ENCODE results near the gene MTA1. TPM values are rescaled to one million over a fixed set of nuclear protein-coding genes. Genes with fewer than 3 reads are reported as not detected.

Gene MTA1
- total and polyA plus RNA-seq, 10 of the 15 experiments (the other 5 are each of a cell fraction or from before 2014, with no cell fraction given) = 0.14 to 162 (median 30.6) TPM

GRCh38 chr14:105419195-105420091, at the start of gene MTA1 (continued):
- TF ChIP-seq IKZF1 (conservative IDR thresholded peaks at IDR 0.05) (peak; percentile 25; the same call in 1 of the 2 replicates), CHD2 (IDR thresholded peaks at IDR 0.05; ENCODE audit: borderline replicate concordance, low read depth, low read length) (no peak), IKZF2 (IDR thresholded peaks at IDR 0.05) (no peak), TAF1 (IDR thresholded peaks at IDR 0.05; ENCODE audit: borderline replicate concordance, low read depth, low read length) (no peak), BRCA1 (IDR thresholded peaks at IDR 0.05; ENCODE audit: low read depth, low read length) (no peak), TCF3 (IDR thresholded peaks at IDR 0.05; ENCODE audit: borderline replicate concordance, insufficient read depth, low read depth, low read length) (no peak), POLR2AphosphoS2 (IDR thresholded peaks at IDR 0.05; ENCODE audit: low read depth, low read length) (no peak), BCL11A (IDR thresholded peaks at IDR 0.05; ENCODE audit: low read depth, low read length) (no peak), SRF (IDR thresholded peaks at IDR 0.05; ENCODE audit: low read depth in 2 of 2, low read length in 2 of 2) (no peak), ZZZ3 (IDR thresholded peaks at IDR 0.05; ENCODE audit: control insufficient read depth, insufficient read length, low read depth) (no peak), POLR2A (IDR thresholded peaks at IDR 0.05; ENCODE audit: low read depth, low read length) (peak; percentile 52), SIX5 (IDR thresholded peaks at IDR 0.05; ENCODE audit: low read depth, low read length, severe bottlenecking) (no peak), CTCF (IDR thresholded peaks at IDR 0.05 in 2 of 3, conservative IDR thresholded peaks at IDR 0.05 in 1 of 3; ENCODE audit: control insufficient read depth in 2 of 3, extremely low read depth in 1 of 3, insufficient read depth in 1 of 3, low read depth in 3 of 3, low read length in 3 of 3) (no peak), ZNF217 (IDR thresholded peaks at IDR 0.05) (0 out of 2 replicates have a peak, but pooled peaks have one; percentile 26), NBN (IDR thresholded peaks at IDR 0.05) (peak; percentile 51; the same call in 1 of the 2 replicates), ZNF24 (IDR thresholded peaks at IDR 0.05) (no peak)
- TF ChIP-seq, protein P1, sequence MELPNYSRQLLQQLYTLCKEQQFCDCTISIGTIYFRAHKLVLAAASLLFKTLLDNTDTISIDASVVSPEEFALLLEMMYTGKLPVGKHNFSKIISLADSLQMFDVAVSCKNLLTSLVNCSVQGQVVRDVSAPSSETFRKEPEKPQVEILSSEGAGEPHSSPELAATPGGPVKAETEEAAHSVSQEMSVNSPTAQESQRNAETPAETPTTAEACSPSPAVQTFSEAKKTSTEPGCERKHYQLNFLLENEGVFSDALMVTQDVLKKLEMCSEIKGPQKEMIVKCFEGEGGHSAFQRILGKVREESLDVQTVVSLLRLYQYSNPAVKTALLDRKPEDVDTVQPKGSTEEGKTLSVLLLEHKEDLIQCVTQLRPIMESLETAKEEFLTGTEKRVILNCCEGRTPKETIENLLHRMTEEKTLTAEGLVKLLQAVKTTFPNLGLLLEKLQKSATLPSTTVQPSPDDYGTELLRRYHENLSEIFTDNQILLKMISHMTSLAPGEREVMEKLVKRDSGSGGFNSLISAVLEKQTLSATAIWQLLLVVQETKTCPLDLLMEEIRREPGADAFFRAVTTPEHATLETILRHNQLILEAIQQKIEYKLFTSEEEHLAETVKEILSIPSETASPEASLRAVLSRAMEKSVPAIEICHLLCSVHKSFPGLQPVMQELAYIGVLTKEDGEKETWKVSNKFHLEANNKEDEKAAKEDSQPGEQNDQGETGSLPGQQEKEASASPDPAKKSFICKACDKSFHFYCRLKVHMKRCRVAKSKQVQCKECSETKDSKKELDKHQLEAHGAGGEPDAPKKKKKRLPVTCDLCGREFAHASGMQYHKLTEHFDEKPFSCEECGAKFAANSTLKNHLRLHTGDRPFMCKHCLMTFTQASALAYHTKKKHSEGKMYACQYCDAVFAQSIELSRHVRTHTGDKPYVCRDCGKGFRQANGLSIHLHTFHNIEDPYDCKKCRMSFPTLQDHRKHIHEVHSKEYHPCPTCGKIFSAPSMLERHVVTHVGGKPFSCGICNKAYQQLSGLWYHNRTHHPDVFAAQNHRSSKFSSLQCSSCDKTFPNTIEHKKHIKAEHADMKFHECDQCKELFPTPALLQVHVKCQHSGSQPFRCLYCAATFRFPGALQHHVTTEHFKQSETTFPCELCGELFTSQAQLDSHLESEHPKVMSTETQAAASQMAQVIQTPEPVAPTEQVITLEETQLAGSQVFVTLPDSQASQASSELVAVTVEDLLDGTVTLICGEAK (IDR thresholded peaks at IDR 0.05; ENCODE audit: borderline replicate concordance) = no peak
- TF ChIP-seq, protein P2, sequence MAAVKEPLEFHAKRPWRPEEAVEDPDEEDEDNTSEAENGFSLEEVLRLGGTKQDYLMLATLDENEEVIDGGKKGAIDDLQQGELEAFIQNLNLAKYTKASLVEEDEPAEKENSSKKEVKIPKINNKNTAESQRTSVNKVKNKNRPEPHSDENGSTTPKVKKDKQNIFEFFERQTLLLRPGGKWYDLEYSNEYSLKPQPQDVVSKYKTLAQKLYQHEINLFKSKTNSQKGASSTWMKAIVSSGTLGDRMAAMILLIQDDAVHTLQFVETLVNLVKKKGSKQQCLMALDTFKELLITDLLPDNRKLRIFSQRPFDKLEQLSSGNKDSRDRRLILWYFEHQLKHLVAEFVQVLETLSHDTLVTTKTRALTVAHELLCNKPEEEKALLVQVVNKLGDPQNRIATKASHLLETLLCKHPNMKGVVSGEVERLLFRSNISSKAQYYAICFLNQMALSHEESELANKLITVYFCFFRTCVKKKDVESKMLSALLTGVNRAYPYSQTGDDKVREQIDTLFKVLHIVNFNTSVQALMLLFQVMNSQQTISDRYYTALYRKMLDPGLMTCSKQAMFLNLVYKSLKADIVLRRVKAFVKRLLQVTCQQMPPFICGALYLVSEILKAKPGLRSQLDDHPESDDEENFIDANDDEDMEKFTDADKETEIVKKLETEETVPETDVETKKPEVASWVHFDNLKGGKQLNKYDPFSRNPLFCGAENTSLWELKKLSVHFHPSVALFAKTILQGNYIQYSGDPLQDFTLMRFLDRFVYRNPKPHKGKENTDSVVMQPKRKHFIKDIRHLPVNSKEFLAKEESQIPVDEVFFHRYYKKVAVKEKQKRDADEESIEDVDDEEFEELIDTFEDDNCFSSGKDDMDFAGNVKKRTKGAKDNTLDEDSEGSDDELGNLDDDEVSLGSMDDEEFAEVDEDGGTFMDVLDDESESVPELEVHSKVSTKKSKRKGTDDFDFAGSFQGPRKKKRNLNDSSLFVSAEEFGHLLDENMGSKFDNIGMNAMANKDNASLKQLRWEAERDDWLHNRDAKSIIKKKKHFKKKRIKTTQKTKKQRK (IDR thresholded peaks at IDR 0.05; ENCODE audit: low read depth, low read length) = no peak
- TF ChIP-seq, protein P3, sequence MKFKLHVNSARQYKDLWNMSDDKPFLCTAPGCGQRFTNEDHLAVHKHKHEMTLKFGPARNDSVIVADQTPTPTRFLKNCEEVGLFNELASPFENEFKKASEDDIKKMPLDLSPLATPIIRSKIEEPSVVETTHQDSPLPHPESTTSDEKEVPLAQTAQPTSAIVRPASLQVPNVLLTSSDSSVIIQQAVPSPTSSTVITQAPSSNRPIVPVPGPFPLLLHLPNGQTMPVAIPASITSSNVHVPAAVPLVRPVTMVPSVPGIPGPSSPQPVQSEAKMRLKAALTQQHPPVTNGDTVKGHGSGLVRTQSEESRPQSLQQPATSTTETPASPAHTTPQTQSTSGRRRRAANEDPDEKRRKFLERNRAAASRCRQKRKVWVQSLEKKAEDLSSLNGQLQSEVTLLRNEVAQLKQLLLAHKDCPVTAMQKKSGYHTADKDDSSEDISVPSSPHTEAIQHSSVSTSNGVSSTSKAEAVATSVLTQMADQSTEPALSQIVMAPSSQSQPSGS (IDR thresholded peaks at IDR 0.05; ENCODE audit: low read length) = no peak
